ENCODE data around the gene AUTS2.

DNA sequence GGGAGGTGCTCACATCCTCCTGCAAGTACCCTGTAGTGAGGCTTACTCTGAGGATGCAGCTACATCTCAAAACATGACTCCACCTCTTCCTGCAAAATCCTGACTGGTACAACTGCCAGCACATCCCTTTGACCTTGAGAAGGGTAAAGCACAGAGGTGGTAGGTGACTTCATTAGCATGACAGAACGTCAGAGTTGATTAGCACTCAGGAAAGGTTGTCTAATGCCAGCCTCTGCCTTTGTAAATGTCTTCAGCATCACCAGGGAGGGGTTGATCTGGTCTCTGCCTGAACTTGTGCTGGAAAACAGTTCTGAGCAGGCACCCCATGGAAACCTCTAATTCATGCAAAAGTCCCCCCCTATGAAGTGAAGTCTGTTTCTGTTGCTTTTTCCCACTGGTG, 942.4 kb downstream of the AUTS2 start:
- TF ChIP-seq, protein P1, sequence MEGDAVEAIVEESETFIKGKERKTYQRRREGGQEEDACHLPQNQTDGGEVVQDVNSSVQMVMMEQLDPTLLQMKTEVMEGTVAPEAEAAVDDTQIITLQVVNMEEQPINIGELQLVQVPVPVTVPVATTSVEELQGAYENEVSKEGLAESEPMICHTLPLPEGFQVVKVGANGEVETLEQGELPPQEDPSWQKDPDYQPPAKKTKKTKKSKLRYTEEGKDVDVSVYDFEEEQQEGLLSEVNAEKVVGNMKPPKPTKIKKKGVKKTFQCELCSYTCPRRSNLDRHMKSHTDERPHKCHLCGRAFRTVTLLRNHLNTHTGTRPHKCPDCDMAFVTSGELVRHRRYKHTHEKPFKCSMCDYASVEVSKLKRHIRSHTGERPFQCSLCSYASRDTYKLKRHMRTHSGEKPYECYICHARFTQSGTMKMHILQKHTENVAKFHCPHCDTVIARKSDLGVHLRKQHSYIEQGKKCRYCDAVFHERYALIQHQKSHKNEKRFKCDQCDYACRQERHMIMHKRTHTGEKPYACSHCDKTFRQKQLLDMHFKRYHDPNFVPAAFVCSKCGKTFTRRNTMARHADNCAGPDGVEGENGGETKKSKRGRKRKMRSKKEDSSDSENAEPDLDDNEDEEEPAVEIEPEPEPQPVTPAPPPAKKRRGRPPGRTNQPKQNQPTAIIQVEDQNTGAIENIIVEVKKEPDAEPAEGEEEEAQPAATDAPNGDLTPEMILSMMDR (IDR thresholded peaks at IDR 0.05; ENCODE audit: insufficient read depth, low read length) = no peak
- TF ChIP-seq POLR2AphosphoS5 (IDR thresholded peaks at IDR 0.05; ENCODE audit: low read depth) = no peak

All from HL-60 (cell line).